Stimulated activated CD4-positive, alpha-beta T cell treated with anti-CD3 and anti-CD28 coated beads, Interleukin-12 subunit alpha, Interleukin-12 subunit beta, amount 100 ng/mL, for 48 hours (primary cell): Measurements from ENCODE around the gene KRT3.
"Not testable (repeated sequence)": the region's sequence is repeated elsewhere in the genome, so short reads cannot be mapped to it uniquely, and the experiment has no call there.

Experiments used
- DNase-seq, 3 donors: peaks; one replicate each; pipeline ENCODE4 v3.0.0-alpha.2; 2020; ENCODE audit warnings: low read depth in 2 of 3, low spot score in 1 of 3

Gene KRT3

GRCh38 chr12:52798671-52799504 lies 3.0 kb upstream of the KRT3 start:
- no peak for DNase-seq

DNA sequence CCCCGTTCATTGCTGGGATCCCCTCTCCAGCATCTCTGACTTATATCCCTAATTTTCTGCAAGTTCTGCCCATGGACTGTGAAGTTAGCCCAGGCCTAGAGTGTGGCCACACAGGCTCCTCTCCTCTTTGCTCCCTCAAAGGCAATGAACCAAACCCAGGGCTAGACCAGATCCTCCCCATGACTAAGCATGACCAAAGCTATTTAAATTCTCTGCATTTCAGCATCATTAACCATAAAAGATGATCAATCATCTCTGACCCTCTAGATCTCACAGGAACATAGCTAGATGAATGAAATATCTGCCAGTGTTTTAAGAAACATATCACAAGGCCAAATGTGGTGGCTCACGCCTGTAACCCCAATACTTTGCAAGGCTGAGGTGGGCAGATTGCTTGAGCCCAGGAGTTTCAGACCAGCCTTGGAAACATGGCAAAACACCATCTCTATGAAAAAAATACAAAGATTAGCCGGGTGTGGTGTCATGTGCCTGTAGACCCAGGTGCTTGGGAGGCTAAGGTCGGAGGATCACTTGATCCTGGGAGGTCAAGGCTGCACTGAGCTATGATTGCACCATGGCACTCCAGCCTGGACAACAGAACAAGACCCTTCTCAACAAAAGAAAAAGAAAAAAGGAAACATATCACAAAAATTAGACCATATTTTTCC lies 2.2 kb upstream of the KRT3 start:
- DNase-seq: no peak

- DNase-seq: no peak
Observed at GRCh38 chr12:52797529-52797894, 1.6 kb upstream of the KRT3 start.

DNA sequence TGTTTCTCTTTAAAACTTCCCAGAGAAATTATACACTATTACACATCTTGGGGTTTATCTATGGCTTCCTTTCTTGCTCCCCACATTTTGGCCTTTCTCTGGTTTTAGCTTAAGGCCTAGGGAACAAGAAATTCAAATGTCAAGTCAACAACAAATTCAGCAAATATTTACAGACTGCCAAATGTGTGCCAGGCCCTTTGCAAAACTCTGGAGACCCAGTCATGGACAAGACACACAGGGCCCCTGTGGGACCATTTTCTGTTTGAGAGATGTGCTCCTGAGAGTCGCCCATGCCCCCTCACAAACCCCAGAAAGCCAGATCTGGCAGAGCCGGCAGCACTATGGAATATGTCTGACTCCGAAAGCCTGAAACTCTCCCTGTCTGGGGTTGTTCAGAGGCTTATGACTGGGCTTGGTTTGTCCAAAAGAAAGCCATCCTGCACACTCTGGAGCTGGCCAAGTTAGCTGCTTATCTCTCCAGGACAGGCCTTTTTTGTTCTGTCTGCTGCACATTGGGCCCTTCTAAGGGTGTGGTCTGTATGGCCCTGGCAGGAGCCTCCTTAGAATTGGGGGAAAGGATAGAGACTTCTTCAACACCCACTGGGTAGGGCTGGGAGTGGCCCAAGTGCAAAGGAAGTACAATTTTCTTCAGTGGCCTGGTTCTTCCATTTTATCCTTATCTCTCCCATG lies 1.1 kb upstream of the KRT3 start:
- no peak for DNase-seq

DNA sequence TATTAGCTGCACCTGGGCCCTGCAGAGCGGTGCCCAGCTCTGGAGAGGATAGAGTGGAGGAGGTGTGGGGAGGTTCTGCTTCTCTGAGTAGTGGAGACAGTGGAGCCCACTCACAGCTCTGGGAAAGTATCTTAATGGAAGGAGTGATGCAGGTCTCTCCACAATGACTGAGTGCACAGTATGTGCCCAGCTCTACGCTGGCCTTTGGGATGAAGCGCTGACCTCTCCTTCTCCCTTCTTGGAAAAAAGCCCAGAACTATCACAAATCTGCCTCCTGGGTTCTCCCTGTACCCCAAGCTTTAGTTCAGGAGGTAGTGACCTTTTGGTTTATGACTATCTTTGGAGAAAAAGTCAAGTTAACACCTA lies 495 bp upstream of the KRT3 start:
- no peak for DNase-seq

- DNase-seq: not testable (repeated sequence)
Observed at GRCh38 chr12:52795332-52795674, 614 bp downstream of the KRT3 start.

DNA sequence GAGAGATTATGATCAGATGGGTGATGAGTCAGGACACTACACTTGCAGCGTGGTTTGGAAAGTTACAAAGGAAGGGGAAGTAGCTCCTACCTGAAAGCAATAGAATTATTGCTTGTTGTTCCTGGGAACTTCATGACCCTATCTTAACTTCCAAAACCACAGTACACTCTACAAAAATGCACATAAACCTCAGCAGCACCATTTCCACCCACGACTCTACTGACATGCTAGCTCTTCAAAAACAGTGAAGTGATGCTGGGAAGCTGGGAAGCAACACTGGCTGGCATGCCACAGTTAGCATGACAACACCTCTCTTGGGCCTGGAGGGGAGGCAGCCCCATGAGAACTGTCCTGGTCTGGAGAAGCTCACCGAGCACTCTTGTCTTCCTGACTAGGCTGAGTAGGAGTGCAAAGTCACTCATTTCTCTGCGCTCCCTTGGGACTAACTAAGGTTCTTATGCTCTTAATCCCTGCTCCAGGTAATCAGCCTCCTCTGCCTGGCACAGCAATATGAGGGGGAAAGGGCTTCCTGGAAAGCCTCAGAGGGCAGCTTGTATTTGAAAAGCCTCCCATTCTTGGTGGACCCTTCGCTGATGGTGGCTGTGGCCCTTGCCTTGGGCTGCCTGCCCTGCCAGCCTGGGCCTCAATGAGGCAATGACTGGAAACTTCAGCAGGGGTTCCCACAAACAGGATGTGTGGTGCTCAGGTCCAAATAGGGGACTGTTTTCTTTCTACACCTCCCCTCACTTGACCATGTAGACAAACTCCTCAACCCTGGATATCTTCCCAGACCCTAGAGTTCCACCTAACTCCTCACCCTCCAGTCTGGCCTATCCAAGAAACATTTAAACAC lies 1.2 kb downstream of the KRT3 start:
- no peak for DNase-seq

DNA sequence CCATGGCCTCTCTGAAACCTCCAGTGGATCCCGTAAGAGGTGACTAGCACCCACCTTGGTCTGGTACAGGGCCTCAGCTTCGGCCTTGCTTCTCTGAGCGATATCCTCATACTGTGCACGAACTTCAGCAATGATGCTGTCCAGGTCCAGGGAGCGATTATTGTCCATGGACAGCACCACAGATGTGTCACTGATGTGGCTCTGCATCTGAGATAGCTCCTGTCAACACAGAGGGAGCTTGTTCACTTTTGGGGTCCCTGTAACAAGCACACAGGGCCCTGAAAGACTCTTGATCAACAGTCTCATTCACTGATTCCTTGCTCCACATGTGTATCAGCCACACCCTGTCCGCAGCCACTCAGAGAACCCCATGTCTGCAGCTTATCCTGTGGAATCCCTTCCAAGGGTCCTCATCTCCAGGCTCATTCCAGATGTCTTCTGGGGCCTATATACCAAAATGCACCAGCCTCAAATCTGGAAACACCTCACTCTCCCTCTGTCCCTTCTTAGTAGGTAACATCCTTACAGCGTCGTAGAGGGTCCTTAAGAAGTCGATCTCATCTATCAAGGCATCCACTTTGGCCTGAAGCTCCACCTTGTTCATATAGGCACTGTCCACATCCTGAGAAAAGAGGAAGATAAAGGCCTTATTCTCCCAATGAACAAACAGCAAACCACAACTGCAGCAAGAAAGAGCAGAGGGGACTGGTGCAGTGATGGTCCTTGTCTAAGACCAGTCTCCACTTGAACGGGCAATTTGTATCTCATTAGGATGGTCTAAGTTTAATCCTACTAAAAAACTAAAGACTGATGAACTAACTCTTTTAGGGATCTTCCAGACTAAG lies 3.5 kb downstream of the KRT3 start:
- no peak for DNase-seq

GRCh38 chr12:52791271-52792184 lies 4.4 kb downstream of the KRT3 start:
- no peak for DNase-seq

- no peak for DNase-seq
Observed at GRCh38 chr12:52790427-52791270, 5.3 kb downstream of the KRT3 start.

DNA sequence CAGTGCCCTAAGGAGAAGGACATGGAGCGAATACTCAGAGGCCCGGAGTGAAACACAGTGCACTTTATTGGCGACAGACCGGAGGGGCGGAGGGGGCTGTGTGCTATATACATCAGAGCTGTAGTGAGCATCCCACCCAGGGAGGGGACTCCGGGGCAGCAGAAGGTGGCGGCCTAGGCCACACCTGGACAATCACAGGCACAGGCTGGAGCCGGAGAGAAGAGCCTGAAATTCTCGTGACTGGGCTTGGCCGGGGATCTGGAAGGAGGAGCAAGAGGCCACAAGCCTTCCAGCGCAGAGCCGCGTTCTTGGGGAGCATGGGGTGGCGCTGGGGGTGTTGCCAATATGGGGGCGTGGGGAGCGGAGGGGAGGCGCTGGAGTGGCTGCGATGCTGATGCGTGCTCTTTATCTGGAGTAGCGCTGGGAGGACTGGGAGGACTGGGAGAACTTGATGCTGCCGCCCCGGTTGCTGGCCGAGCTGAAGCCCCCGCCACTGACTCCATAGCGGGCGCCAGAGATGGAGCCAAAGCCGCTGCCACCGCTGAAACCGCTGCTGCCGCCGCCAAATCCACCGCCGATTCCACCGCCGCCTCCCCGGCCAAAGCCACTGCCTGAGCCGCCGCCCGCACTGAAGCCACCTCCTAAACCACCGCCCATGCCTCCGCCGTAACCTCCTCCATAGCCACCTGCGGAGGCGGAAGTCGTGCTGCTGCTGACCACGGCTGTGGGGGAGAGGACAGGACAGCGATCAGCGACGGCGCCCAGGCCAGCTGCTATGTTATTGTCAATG lies 6.1 kb downstream of the KRT3 start:
- no peak for DNase-seq

DNA sequence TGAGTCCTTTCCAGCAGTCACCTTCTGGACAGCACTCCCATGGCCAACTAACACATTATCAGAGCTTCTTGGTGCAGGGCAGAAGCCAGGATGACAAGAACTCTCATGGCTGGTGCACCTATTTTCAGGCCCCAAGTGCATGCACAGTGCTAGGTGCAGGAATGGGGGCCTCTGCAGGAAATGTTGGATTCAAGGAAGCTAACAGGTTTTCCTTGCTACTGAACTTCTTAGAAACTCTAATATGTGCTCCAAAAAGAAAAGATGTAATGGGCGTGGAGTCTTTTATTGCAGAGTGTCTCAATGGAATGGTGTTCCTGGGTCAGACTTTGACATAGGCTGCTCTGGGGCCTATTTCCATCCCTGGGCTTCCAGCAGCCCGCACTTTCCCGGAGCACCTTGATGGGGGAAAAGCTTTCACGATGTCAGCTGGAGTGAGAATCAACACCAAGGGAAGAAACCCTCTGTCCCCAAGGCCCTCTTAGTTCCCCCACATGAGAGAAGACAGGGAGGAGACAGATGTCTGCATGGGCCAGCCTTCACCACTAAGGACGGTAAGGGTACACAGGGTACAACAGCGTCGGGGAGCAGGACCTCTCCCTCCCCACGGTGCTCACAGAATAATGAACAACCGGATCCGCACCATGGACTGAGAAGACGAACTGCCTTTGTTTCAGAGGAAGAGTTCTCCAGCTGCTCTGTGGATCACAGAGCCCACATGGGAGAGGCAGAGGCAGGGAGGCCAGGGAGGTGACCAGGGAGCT lies 6.9 kb downstream of the KRT3 start:
- no peak for DNase-seq

DNA sequence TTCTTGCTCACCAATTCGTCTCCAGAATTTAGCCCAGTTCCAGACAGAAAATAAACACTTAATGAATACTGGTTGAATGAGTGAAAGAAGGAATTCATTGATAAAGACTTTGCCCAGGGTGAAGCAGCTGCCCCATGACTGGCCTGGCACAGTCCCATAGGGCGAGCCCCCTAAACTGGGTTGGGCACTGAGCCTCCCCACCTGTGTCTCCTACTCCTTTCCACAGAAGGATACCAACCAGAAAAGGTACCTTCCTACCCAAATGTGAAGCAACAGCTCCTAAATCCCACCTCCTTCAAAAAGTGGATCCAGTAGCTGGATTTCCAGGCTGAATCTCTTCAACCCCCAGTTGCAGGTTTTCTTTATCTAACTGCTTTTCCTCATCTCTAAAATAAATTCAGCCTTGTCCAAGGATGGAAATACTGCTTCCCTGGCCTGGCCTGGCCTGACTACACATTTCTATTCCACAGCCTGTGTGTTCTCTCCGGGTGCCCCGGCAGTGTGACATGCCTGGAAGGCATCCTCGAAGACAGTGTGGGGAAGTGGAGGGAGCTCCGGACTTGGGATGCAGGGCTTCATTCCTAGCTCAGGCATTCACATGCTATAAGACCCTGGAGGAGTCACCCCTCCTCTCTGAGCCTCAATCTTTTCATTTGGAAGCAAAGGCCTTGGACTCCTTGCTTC lies 7.6 kb downstream of the KRT3 start:
- no peak for DNase-seq

- no peak for DNase-seq
Observed at GRCh38 chr12:52787324-52788191, 8.4 kb downstream of the KRT3 start.

DNA sequence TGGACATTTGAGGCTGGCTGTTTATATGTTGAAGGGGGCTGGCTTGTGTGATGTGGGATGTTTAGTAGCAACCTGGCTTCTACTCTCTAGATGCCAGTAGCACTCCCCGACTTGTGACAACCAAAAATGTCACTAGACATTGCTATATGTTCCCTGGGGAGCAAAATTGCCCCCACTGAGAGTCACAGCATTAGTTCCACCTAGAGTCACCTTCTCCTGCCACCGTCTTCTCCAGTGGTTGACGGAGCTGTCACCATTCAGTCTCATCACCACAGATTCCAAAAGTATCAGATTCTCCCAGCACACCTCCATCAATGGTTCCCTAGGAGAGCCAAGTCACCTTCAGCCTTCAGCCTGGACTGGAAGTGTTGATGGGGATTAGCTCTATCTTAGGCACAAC lies 11.0 kb downstream of the KRT3 start:
- no peak for DNase-seq
